ENCODE data around the gene BBIP1.

GRCh38 chr10:110919349-110919931 is 460 bp upstream of the BBIP1 start, which contains the start of gene SHOC2:
- TF ChIP-seq CTCF (conservative IDR thresholded peaks at IDR 0.05; ENCODE audit: low read length) (0 out of 2 replicates have a peak, but pooled peaks have one; percentile 20), EZH2phosphoT487 (IDR thresholded peaks at IDR 0.05; ENCODE audit: borderline replicate concordance, low read depth, low read length) (no peak)
